Kidney epithelial cell (primary cell): ENCODE measurements around the gene PLA1A. TPM values are rescaled to one million over a fixed set of nuclear protein-coding genes. Genes with fewer than 3 reads are reported as not detected.

Experiments used
- DNase-seq: peaks from one replicate; pipeline ENCODE4 v3.0.0-alpha.2; 2010; ENCODE audit warnings: low read depth
- H3K27me3 ChIP-seq: 2 replicates; pipeline ENCODE4 v1.6.0; 2011; ENCODE audit warnings: low read length; ENCODE audit not compliant: control insufficient read depth, insufficient read depth
- H3K36me3 ChIP-seq: 2 replicates; pipeline ENCODE4 v1.5.1; 2011; ENCODE audit warnings: low read length; ENCODE audit not compliant: control insufficient read depth, insufficient read depth
- H3K4me3 ChIP-seq: 2 replicates; pipeline ENCODE4 v1.5.1; 2011; ENCODE audit warnings: low read depth, mild to moderate bottlenecking, control low read depth, low read length
- total RNA-seq: library from RNA; depleted of rRNA; stranded (reverse); fragments of >200 nt; gene quantifications from 2 replicates; pipeline ENCODE4 v1.2.3, GENCODE V29; 2015
- TF ChIP-seq, protein P1 (sequence below): IDR thresholded peaks from 2 replicates; pipeline ENCODE4 v1.5.1; 2011; ENCODE audit warnings: mild to moderate bottlenecking, moderate library complexity, low read length, control low read depth, inconsistent platforms; ENCODE audit not compliant: insufficient read depth, poor library complexity, severe bottlenecking

Gene PLA1A
- total RNA-seq, 1 donor from 2014 or later = 1.4 TPM

DNA sequence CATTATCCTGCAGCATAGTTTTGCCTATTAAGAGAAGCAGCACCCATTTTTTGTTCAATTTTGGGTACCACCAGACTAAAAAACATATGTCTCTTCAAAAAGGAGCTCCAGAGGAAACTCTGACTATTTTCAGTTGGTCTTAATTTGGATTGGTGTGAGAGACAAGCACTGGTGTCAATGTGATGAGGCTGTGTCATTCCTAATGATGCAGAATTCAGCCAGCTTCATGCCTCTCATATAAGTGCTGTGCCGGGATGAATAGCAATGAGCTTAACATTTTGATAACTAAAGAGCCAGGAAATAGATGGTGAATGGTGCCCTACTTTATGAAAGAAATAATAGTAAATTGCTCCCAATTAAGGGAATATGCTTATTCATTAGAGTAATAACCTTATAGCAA, 46.8 kb downstream of the PLA1A start:
- no peaks in the 10 kb centered on the region for H3K27me3 ChIP-seq
- no peak for DNase-seq
- TF ChIP-seq, protein P1, sequence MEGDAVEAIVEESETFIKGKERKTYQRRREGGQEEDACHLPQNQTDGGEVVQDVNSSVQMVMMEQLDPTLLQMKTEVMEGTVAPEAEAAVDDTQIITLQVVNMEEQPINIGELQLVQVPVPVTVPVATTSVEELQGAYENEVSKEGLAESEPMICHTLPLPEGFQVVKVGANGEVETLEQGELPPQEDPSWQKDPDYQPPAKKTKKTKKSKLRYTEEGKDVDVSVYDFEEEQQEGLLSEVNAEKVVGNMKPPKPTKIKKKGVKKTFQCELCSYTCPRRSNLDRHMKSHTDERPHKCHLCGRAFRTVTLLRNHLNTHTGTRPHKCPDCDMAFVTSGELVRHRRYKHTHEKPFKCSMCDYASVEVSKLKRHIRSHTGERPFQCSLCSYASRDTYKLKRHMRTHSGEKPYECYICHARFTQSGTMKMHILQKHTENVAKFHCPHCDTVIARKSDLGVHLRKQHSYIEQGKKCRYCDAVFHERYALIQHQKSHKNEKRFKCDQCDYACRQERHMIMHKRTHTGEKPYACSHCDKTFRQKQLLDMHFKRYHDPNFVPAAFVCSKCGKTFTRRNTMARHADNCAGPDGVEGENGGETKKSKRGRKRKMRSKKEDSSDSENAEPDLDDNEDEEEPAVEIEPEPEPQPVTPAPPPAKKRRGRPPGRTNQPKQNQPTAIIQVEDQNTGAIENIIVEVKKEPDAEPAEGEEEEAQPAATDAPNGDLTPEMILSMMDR = no peak
- no peaks in the 10 kb centered on the region for H3K36me3 ChIP-seq
- H3K4me3 ChIP-seq = no peak overlapping the region

DNA sequence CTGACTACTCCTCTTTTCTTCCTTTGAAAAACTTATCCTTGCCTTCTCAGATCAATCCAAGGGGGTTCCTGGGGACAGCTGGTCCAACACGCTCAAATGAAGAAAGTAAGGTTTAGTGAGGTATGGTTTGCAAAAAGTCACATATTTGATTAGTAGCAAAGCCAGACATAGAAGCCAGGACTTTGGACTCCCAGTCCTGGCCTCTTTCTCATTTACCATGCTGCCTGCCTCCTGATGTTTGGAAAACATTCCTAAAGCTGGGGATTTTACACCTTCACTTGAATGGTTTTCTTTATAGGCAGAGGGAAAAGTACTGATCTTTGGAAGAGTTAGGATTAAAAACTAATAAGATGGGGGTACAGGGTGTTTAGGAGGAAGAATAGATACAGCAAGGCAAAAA, 48.1 kb downstream of the PLA1A start:
- no peaks in the 10 kb centered on the region for H3K27me3 ChIP-seq
- no peak overlapping the region for H3K4me3 ChIP-seq
- H3K36me3 ChIP-seq = no peaks in the 10 kb centered on the region
- TF ChIP-seq, protein P1 = no peak
- no peak for DNase-seq

DNA sequence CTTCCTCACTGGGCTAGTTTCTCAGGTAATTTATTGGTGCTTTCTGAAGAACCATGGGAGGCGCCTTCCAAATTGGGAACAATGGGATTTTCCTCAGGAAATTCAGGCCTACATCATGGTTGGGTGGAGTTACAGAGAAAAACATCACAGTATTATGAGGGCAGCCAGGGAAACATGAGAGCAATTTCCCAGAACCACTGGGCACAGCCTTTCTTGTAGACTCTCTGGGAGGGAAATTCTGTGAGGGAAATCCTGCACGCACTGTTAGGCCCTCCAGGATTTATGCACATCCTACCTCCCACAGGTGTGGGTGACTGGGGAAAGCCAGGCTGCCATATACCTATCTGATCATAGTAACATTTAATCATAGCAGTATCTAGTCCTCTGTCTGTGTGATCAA, 49.5 kb downstream of the PLA1A start:
- DNase-seq = no peak
- no peaks in the 10 kb centered on the region for H3K36me3 ChIP-seq
- H3K27me3 ChIP-seq = no peaks in the 10 kb centered on the region
- TF ChIP-seq, protein P1 = no peak
- H3K4me3 ChIP-seq = no peak overlapping the region

DNA sequence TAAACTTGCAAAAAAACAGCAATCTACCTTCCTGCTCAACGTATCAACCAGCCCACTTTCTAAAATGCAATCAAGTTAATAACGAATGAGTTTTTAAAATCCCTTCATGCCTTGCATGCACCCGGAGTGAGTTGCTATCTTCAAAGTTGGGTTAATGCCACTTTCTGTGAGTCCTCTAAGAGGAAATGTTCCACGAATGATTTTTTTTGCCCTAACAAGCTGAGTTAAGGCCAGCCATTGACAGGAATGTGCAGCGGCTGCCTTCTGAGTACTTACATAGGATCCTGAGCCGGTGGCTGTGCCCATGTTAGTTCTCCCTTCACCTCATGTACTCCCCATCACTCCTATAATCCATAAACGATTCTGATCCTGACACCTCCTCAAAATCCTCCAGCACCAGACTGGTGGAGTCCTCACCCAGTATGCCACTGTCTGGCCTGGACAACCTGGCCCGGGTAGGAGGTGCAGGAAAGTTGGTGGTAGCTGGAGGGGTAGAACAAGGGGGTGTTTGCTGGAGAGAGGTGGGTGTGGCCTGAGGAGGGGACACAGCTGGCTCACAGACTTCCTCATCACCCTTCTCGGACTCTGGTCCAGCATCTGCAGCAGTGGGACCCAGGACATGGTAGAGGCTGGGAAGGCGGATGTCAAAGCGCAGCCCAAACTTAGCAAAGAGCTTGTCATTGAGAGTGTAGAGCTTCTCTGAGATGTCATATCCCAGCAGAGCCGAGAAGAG, 50.3 kb downstream of the PLA1A start:
- H3K27me3 ChIP-seq = no peaks in the 10 kb centered on the region
- no peak for DNase-seq
- TF ChIP-seq, protein P1 = no peak
- no peak overlapping the region for H3K4me3 ChIP-seq
- no peaks in the 10 kb centered on the region for H3K36me3 ChIP-seq

DNA sequence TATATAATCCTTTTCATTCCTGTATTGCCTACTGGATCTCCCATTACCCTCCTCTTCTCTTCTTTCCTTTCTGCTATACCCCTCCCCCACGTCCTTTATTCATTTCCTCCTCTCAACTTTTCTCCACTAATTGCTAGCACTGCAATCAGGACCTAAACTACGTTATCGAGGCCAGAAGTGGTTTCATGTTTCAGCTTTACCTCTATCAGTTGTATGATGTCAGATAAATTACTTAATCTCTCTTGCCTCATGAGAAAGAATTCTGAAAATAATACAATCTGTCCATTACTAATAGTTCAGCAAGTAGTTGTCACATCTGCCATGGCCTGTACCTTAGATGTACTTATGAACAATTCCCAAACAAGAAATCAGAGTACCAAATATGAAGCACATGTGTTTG, 52.1 kb downstream of the PLA1A start:
- Histone ChIP-seq H3K27me3 (no peaks in the 10 kb centered on the region), H3K36me3 (no peaks in the 10 kb centered on the region), H3K4me3 (no peak overlapping the region)
- no peak for DNase-seq
- TF ChIP-seq, protein P1 = no peak
